HG03060 (cell line): Measurements from ENCODE around the gene THBS4.
"Not testable (repeated sequence)": the region's sequence is repeated elsewhere in the genome, so short reads cannot be mapped to it uniquely, and the experiment has no call there.

Source experiments
- ATAC-seq: cut with Tn5 transposase; IDR thresholded peaks from one replicate; pipeline ENCODE4 v1.9.1; 2021; ENCODE audit warnings: low read depth, moderate number of reproducible peaks; ENCODE audit not compliant: unreplicated experiment

Gene THBS4

GRCh38 chr5:80072103-80073073 lies 37.2 kb downstream of the THBS4 start:
- ATAC-seq, result no peak

GRCh38 chr5:80076131-80077050 lies 41.2 kb downstream of the THBS4 start:
- ATAC-seq, result no peak

DNA sequence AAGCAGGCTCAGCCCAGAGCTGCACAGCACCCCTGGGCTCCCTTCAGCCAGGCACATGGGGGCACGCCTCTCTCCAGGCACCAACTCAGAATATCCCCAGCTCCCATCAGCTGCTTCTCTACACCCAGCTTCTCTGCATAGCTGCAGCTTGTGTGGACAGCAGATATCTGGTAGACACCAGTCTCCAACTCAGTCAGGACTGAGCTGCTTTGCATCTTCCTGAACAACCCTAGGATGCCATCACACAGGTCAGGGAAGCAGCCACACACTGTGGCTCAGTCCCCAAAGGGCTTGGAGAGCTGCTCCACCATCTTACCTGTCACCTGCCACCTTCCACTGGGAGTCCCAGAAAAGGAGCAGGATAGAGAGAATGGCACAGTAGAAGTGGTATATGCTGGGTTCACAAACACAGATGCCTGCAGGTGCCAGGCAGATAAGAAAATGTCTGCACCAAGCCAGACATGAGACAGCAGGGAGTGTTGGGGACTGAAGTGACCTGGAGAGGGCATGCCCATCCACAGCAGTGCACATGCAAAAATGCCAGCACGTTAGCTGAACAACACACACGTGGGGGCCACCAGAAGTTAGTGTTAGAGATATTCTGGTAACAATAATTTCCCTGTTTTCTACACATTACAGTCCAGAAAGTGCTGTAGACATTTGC lies 42.0 kb downstream of the THBS4 start:
- ATAC-seq, result no peak

DNA sequence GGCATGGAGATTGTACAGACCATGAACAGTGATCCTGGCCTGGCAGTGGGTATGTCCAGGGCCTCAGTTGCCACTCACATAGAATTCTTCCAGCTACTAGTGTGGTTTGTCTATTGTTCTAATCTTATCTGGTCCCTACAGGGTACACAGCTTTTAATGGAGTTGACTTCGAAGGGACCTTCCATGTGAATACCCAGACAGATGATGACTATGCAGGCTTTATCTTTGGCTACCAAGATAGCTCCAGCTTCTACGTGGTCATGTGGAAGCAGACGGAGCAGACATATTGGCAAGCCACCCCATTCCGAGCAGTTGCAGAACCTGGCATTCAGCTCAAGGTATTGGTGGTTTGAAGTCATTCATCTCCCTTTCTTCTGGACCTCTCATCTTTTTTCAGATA lies 43.8 kb downstream of the THBS4 start:
- no peak for ATAC-seq

DNA sequence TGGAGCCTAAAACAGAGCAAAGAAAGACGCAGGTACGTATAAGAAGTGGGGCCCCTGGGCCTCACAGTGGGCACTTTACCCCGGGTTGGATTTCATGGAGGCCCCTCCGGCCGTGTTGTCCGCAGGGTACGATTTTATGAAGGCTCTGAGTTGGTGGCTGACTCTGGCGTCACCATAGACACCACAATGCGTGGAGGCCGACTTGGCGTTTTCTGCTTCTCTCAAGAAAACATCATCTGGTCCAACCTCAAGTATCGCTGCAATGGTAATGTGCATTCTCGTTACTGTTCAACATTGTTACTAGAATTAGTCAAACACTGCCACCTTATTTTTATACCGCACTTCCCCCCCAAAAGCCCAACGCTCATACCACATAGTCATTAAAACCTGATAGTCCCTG lies 47.1 kb downstream of the THBS4 start:
- ATAC-seq, result no peak

DNA sequence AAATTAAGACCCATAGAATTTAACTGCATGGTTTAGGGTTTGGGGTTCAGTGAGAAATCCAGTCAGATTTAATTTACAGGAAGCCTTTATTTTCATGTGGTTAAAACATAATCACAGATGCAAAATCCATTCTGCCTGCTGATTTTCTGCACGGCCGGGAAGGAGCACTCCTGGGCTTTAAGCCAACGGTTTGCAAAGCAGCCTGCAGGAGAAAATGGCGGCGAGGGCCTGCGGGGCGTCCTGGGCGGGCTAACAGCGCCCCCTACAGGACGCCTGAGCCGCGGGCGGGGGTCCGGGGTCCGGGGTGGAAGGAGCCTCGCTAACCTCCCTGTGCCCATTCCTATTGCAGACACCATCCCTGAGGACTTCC lies 47.6 kb downstream of the THBS4 start:
- no peak for ATAC-seq

GRCh38 chr5:80083101-80083890 lies 48.1 kb downstream of the THBS4 start:
- no peak for ATAC-seq

DNA sequence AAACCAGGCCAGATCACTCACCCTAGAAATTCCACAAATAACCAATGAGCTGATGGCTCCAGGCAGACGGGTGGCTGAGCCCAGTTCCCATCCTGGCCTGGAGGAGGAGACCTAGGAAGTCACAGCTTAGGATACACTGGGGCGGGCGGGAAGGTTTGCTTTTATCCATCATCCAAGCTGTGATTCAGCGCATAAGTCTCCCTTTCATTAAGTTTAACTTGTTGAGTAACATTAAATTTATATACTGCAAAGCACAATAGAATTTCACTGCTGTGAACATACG lies 55.7 kb downstream of the THBS4 start:
- ATAC-seq, result no peak

- not testable (repeated sequence) for ATAC-seq
These were observed 56.6 kb downstream of the THBS4 start for GRCh38 chr5:80091792-80092192.

GRCh38 chr5:80092486-80093107 lies 57.4 kb downstream of the THBS4 start:
- ATAC-seq, result no peak

GRCh38 chr5:80093796-80094195 lies 58.6 kb downstream of the THBS4 start:
- no peak for ATAC-seq

DNA sequence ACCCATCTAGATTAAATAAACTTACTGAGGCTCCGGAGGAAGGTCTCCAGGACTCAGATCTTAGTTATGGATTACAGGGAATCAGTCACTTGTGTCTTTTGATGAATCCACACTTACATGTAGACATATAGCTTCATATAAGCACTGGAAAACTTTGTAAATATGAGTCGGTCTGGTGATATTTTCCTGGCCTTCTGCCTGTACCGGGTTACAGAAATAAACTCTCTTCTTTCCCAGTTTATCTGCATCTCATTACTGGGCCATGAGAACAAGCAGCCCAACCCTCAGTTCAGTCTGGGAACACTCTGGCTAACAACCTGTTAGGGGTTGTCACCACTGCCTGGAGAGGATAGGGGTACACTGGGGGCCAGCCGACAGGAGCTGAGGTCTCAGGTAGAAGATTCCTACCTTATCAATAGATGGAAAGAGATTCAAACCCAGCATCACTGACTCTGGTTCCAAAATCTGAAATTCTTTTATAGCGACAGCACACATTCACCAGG lies 59.1 kb downstream of the THBS4 start:
- no peak for ATAC-seq

DNA sequence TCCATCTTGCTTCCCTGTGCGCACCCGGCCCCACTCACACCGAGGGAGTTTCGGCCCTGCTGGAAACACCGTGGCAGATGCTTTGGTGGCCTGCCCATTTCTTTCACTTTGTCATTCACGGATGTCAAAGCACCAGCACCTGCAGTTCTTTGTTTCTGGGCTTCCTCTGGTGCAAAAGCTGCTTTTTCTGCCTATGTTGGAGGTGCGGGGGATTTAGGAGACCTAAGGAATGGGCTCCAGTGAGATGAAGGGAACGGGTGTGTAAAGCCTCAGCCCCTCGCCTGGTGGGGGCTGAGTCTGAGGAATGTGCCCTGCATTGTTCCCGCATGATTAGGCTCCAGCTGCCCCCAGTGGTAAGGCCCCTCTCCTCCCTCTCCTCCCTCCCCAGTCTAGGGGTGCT lies 62.3 kb downstream of the THBS4 start:
- ATAC-seq, result no peak

GRCh38 chr5:80101993-80102392 lies 66.8 kb downstream of the THBS4 start:
- no peak for ATAC-seq

GRCh38 chr5:80103371-80103770 lies 68.2 kb downstream of the THBS4 start:
- ATAC-seq, result no peak

- ATAC-seq, result no peak
These were observed 70.7 kb downstream of the THBS4 start for GRCh38 chr5:80105698-80106439.

GRCh38 chr5:80106916-80107315 lies 71.8 kb downstream of the THBS4 start:
- no peak for ATAC-seq

GRCh38 chr5:80109646-80110478 lies 74.7 kb downstream of the THBS4 start:
- ATAC-seq, result peak; percentile 87
